HG02943 (cell line): ENCODE results near the gene TCF25.

ENCODE experiments used
- ATAC-seq: cut with Tn5 transposase; IDR thresholded peaks from one replicate; pipeline ENCODE4 v1.9.1; 2021; ENCODE audit warnings: mild to moderate bottlenecking, low read depth, moderate library complexity; ENCODE audit not compliant: unreplicated experiment

TCF25 gene

GRCh38 chr16:89843409-89844350 lies 29.7 kb upstream of the TCF25 start:
- ATAC-seq, result no peak

- ATAC-seq, result no peak
These were observed 28.6 kb upstream of the TCF25 start for GRCh38 chr16:89844739-89845339.

- ATAC-seq, result no peak
These were observed 28.0 kb upstream of the TCF25 start for GRCh38 chr16:89845417-89845816.

- ATAC-seq, result no peak
These were observed 26.1 kb upstream of the TCF25 start for GRCh38 chr16:89847051-89847939.

- ATAC-seq, result no peak
These were observed 25.5 kb upstream of the TCF25 start for GRCh38 chr16:89847940-89848297.

GRCh38 chr16:89848974-89849373 lies 24.4 kb upstream of the TCF25 start:
- no peak for ATAC-seq

- ATAC-seq, result no peak
These were observed 19.9 kb upstream of the TCF25 start for GRCh38 chr16:89853306-89853993.

- no peak for ATAC-seq
These were observed 18.0 kb upstream of the TCF25 start for GRCh38 chr16:89855301-89855945.

- no peak for ATAC-seq
These were observed 17.4 kb upstream of the TCF25 start for GRCh38 chr16:89855986-89856385.

GRCh38 chr16:89858973-89859614 lies 14.3 kb upstream of the TCF25 start:
- ATAC-seq, result no peak

- no peak for ATAC-seq
These were observed 13.8 kb upstream of the TCF25 start for GRCh38 chr16:89859615-89860007.

- no peak for ATAC-seq
These were observed 12.6 kb upstream of the TCF25 start for GRCh38 chr16:89860747-89861304.

- no peak for ATAC-seq
These were observed 11.7 kb upstream of the TCF25 start for GRCh38 chr16:89861648-89862047.

GRCh38 chr16:89862732-89863131 lies 10.7 kb upstream of the TCF25 start:
- ATAC-seq, result no peak

GRCh38 chr16:89863741-89864526 lies 9.5 kb upstream of the TCF25 start:
- ATAC-seq, result peak; percentile 78

- no peak for ATAC-seq
These were observed 8.9 kb upstream of the TCF25 start for GRCh38 chr16:89864527-89864820.

- ATAC-seq, result no peak
These were observed 5.5 kb upstream of the TCF25 start for GRCh38 chr16:89867918-89868317.

- ATAC-seq, result no peak
These were observed 3.5 kb upstream of the TCF25 start for GRCh38 chr16:89869911-89870310.

- no peak for ATAC-seq
These were observed 3.0 kb upstream of the TCF25 start for GRCh38 chr16:89870440-89870839.
